PFSK-1 (cell line): Measurements from ENCODE around the gene PARVB.

ENCODE experiments used
- FOXP2 ChIP-seq: optimal IDR thresholded peaks from 2 replicates; pipeline ENCODE3; 2011; ENCODE audit warnings: borderline replicate concordance, control low read depth, inconsistent platforms; ENCODE audit not compliant: insufficient read depth; ENCODE audit errors: extremely low read length, extremely low read depth
- POLR2AphosphoS5 ChIP-seq: IDR thresholded peaks from 2 replicates; pipeline ENCODE4 v1.6.1; 2012; ENCODE audit warnings: low read depth, mild to moderate bottlenecking, control low read depth, low read length, moderate library complexity

GRCh38 chr22:44164031-44164430 is 139.9 kb downstream of the PARVB start:
- TF ChIP-seq FOXP2 (no peak), POLR2AphosphoS5 (no peak)
